HG03378 (cell line): ENCODE results near the gene MXD3.
"Not testable (repeated sequence)": the region's sequence is repeated elsewhere in the genome, so short reads cannot be mapped to it uniquely, and the experiment has no call there.

Source experiments
- ATAC-seq: cut with Tn5 transposase; IDR thresholded peaks from one replicate; pipeline ENCODE4 v1.9.1; 2021; ENCODE audit warnings: mild to moderate bottlenecking, moderate library complexity; ENCODE audit not compliant: unreplicated experiment

The MXD3 gene, protein sequence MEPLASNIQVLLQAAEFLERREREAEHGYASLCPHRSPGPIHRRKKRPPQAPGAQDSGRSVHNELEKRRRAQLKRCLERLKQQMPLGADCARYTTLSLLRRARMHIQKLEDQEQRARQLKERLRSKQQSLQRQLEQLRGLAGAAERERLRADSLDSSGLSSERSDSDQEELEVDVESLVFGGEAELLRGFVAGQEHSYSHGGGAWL

DNA sequence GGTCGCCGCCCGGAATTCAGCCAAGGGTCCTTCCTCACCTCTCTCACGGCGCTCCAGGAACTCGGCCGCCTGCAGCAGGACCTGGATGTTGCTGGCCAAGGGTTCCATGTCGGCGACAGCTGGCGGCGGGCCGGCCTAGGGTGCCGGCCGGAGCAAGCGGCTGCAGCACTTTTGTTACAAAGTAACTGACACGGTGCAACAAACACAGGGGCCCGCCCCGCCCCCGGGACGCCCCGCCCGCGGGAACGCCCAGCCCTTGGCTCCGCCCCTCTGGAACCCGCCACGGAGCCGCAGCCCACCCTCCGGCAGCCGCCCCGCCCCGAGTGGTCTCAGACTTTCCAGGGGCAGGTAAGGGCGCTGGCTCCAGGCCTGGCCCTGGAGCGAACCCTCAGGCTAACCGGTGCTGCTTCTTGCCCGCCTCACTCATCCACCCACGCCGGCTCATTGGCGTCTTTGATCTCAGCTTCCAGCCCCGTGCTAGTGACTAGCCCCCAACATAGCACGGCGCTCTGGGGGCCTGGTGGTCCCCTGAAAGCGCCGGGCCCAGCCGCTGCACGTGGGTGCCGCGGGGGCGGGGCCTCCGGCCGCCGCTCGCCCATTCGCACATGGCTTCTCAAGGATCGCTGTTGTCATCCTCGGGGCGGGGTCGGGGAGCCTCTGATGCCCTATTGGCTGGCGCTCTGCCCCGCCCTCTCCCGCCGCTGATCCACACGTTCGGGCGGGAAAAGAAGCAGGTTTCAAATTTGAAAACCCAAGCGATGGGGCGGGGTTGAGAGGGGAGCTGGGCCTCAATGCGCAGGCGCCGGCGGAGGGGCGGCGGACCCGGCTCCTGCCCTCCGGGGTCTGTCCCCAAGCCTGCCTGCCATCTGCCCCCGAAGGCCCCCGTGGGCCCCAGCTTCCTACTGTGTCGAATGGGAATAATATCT is at the start of gene MXD3:
Gene MXD3, minus strand, starts transcription at position 176 of the 926 bp plus-strand sequence. Its CDS starts 68 bp downstream, at position 108.
- ATAC-seq: peak; percentile 50

- ATAC-seq: not testable (repeated sequence)
Observed at GRCh38 chr5:177360740-177361139, 49.0 kb upstream of the MXD3 start.

DNA sequence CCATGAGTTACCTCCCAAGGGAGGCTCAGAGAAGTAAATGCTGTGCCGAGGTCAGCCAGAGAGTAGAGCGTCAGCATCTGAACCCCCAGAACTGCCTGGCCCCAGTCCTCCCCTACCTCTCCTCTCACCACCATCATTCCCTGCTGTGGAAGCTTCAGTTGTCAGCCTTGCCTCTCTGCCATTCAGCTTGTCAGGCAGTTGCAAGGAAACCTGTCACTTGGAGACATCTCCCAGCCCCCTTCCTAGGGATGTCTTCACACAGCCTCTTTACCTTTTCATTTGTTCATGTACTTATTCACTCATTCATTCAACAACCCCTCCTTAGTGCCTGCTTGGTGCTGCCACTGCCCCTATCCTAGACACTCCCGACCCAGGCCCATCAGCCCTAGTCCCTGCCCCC is 48.2 kb upstream of the MXD3 start:
- no peak for ATAC-seq

DNA sequence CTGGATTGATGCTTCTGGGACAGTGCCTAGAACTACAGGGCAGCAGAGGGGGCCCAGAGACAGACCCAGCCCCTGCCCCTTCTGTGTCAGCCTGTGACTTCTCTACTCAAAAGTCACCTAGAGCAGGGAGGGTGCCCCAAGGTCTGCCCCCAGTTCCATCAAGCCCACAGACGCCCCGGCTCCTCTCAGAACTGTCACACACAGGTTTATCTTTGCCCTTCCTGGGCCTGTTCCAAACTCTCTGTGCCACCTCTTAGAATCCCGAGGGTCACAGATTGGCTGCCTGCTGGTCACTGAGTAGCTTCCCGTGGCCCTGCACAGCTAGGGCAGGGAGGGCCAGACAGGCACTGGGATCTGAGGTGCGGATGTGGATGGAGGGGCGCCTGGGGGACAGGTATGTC is 47.8 kb upstream of the MXD3 start:
- ATAC-seq: no peak

GRCh38 chr5:177358370-177358819 is 46.7 kb upstream of the MXD3 start:
- ATAC-seq: no peak

DNA sequence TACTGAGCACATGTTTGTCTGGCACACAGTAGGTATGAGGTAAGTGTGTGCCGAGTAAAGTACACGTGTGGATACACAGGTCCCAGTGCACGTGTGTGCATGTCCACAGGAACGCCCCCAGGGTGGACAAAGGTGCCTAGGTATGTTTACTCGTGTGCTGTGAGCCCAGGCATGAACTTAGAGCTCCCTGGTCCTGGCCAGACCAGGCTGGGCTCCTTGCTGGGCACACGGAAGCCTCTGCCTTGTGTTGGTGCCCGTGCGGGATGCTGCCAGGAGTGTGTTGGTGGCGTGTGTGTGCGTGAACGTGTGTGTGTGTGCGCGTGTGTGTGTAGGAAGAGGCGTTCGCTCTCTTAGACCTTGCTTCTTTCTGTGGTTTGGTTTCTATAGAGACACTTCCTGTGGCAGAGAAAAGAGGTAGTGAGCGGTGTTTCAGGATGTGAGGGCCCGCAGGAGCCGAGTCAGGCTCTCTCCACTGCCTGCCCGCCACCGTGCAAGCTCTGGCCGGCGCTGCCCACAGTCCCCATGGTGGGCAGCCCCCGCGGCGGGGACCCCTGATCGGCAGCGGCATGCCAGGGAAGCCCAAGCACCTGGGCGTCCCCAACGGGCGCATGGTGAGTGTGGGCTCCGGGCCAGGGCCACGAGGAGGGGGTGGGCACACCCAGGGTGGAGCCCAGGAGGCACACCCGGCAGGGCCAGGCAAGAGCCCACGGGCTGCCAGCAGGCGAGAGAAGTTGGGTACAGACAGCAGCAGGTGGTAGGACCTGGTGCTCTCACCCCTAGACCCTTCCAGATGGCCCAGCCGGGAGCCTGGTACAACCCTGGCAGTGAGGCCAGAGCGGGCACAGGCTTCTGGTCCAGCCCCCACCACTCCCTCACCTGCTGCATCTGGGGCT is 46.0 kb upstream of the MXD3 start, which contains the start of gene RGS14:
Gene RGS14, plus strand, starts transcription at position 466 of the 893 bp plus-strand sequence. Its CDS starts 101 bp downstream, at position 567.
- ATAC-seq: peak; percentile 78

- ATAC-seq: no peak
Observed at GRCh38 chr5:177357146-177357458, 45.4 kb upstream of the MXD3 start.

GRCh38 chr5:177356746-177357145 is 45.0 kb upstream of the MXD3 start:
- ATAC-seq: no peak

DNA sequence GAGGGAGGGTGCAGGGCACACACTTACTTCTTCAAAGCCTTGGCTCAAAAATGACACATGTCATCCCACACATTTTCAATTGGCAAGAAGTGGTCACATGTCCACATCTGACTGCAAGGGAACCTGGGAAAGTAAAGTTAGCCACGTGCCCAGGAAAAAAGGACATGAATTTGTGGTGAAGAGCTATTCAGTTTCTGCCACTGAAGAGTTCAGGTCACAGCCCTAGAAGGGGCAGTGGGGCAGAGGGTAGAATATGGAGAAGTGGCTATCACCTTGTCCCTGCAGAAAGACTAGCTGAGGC is 44.1 kb upstream of the MXD3 start:
- no peak for ATAC-seq

DNA sequence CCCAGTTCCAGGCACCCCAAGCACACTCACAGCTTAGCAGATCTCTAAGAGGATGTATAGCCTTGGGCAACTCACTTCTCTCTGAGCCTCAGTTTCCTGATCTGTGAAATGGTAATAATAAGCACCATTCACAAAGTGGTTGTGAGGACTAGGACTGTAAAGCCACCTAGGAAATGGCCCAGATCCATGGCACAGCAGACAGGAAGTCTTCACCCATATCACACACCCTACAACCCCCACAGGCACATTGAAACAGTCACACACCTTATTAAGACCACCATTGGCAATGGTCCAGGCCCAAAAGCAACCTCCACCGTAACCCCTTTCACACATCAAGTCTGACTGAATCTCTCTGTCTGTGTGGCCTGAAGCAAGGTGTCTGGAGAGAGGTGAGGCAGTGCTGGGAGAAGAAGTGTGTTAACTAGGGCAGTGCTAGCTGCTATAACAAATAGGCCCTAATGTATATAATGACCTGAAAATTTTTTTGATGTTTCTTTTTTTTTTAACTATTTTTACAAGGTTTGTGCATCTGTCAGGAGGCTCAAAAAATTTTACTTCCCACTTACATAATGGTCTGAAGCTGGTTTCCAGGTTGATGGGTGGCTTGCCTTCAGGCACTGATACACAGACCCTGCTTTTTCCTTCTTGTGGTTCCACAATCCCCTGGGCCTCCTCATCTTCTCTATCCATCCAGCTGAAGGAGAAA is 43.6 kb upstream of the MXD3 start:
- ATAC-seq: no peak

GRCh38 chr5:177354711-177355110 is 43.0 kb upstream of the MXD3 start:
- no peak for ATAC-seq

DNA sequence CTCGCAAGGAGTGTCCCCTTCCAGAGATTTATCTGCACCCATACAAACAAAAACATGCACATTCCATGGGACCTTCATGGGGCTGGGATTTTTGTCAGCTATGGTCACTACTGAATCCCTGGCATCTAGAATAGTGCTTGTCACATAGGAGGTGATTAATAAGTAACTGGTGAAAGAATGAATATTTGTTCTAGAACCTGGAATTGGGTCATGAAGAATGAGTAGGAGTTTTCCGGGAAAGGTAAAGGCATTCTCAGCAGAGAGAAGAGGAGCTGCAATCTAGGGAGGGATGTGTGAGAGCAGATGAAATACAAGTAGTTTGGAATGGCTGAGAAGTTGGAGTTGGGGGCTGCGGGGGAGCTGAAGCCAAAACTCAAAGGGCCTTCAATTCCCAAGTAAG is 42.6 kb upstream of the MXD3 start:
- ATAC-seq: no peak

- ATAC-seq: no peak
Observed at GRCh38 chr5:177353093-177353492, 41.4 kb upstream of the MXD3 start.

GRCh38 chr5:177351392-177352329 is 40.0 kb upstream of the MXD3 start, which contains the start of gene LMAN2:
TSS of gene LMAN2 (minus strand) at chr5:177351668. CDS start at chr5:177351647, 21 bp downstream.
- peak; percentile 81 for ATAC-seq

- peak; percentile 4 for ATAC-seq
Observed at GRCh38 chr5:177350776-177351391, 39.2 kb upstream of the MXD3 start.

GRCh38 chr5:177349762-177350161 is 38.1 kb upstream of the MXD3 start:
- no peak for ATAC-seq

- no peak for ATAC-seq
Observed at GRCh38 chr5:177349362-177349647, 37.6 kb upstream of the MXD3 start.

GRCh38 chr5:177347699-177348098 is 36.0 kb upstream of the MXD3 start:
- ATAC-seq: no peak

DNA sequence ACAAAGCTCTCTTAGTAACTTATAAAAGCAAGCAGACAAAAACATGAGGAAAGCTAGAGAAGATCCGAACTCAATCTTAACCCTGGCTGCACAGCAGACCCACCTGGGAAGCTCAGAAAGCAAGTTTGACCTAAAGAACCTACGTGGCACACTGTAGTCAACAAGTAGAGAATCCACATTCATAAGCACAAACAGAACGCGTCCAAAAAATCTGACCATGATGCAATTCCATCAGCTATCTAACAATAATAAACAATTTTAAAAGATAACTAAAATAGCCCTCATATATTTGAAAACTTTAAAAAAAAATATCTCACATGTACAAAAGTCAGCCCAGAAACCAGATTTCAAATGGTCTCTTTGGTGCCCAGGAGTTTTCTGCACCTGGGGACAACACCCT is 35.1 kb upstream of the MXD3 start:
- no peak for ATAC-seq
